Stimulated activated naive CD8-positive, alpha-beta T cell treated with anti-CD3 and anti-CD28 coated beads, Interleukin-15, amount 100 ng/mL, for 72 hours (primary cell): Measurements from ENCODE around the gene ANO3.
"Not testable (repeated sequence)": the region's sequence is repeated elsewhere in the genome, so short reads cannot be mapped to it uniquely, and the experiment has no call there.

Experiments used
- ATAC-seq: fragments of 150-1000 bp; cut with Tn5 transposase; 2 replicates; pipeline ENCODE4 v1.10.0; 2021; ENCODE audit warnings: mild to moderate bottlenecking, moderate library complexity
- DNase-seq, 2 donors: peaks; one replicate each; pipeline ENCODE4 v3.0.0; 2021 to 2022
- H3K27ac Mint-ChIP-seq, 2 donors: one replicate each; pipeline ENCODE4 v1.8.0; 2022; ENCODE audit warnings: mild to moderate bottlenecking in 2 of 2, mixed read lengths in 2 of 2, moderate library complexity in 2 of 2
- H3K27me3 Mint-ChIP-seq: one replicate; pipeline ENCODE4 v1.8.0; 2022; ENCODE audit warnings: mixed read lengths
- H3K4me1 Mint-ChIP-seq: one replicate; pipeline ENCODE4 v1.8.0; 2022; ENCODE audit warnings: mild to moderate bottlenecking, mixed read lengths
- H3K4me3 Mint-ChIP-seq, 2 donors: one replicate each; pipeline ENCODE4 v1.8.0; 2022; ENCODE audit warnings: mild to moderate bottlenecking in 2 of 2, mixed read lengths in 2 of 2, moderate library complexity in 1 of 2
- H3K9me3 Mint-ChIP-seq, 2 donors: one replicate each; pipeline ENCODE4 v1.8.0; 2022; ENCODE audit warnings: mixed read lengths in 2 of 2

ANO3 gene

GRCh38 chr11:26331911-26332571 lies at the start of gene ANO3:
ANO3 (plus strand) TSS chr11:26332130; CDS start chr11:26332276, 146 bp downstream.
- ATAC-seq (peak; percentile 42), DNase-seq (peak in 1 of 2 donors; percentile 5)
- Mint-ChIP-seq H3K27ac (peak within 1 kb of the TSS in 1 of 2 donors; percentile 48), H3K4me3 (no peak within 1 kb of the TSS), H3K27me3 (peaks cover 29% of the 10 kb centered on the region), H3K4me1 (no peaks in the 10 kb centered on the region), H3K9me3 (peaks cover 0 to 5% of the 10 kb centered on the region in 2 donors)

GRCh38 chr11:26283852-26284408 lies 48.0 kb upstream of the ANO3 start:
- no peak for ATAC-seq
- no peaks in the 10 kb centered on the region for H3K9me3 Mint-ChIP-seq
- H3K4me3 Mint-ChIP-seq = no peak overlapping the region
- H3K27ac Mint-ChIP-seq = no peak overlapping the region
- H3K27me3 Mint-ChIP-seq = peaks cover 13% of the 10 kb centered on the region
- H3K4me1 Mint-ChIP-seq = peaks cover 8% of the 10 kb centered on the region
- no peak for DNase-seq

- Mint-ChIP-seq H3K9me3 (peaks cover 0 to 5% of the 10 kb centered on the region in 2 donors), H3K4me1 (peaks cover 8% of the 10 kb centered on the region), H3K27me3 (peaks cover 13% of the 10 kb centered on the region), H3K27ac (no peak overlapping the region), H3K4me3 (no peak overlapping the region)
- ATAC-seq (no peak), DNase-seq (no peak)
These were observed 46.3 kb upstream of the ANO3 start for GRCh38 chr11:26285608-26286007.

- peaks cover 13% of the 10 kb centered on the region for H3K27me3 Mint-ChIP-seq
- DNase-seq (no peak), ATAC-seq (no peak)
- no peak overlapping the region for H3K27ac Mint-ChIP-seq
- H3K4me1 Mint-ChIP-seq = peaks cover 8% of the 10 kb centered on the region
- peaks cover 0 to 11% of the 10 kb centered on the region in 2 donors for H3K9me3 Mint-ChIP-seq
- H3K4me3 Mint-ChIP-seq = no peak overlapping the region
These were observed 45.4 kb upstream of the ANO3 start for GRCh38 chr11:26286472-26287066.

GRCh38 chr11:26287067-26287518 lies 44.8 kb upstream of the ANO3 start:
- H3K27me3 Mint-ChIP-seq = peaks cover 13% of the 10 kb centered on the region
- no peak overlapping the region for H3K27ac Mint-ChIP-seq
- peaks cover 0 to 13% of the 10 kb centered on the region in 2 donors for H3K9me3 Mint-ChIP-seq
- no peak for ATAC-seq
- DNase-seq = no peak
- no peak overlapping the region for H3K4me3 Mint-ChIP-seq
- H3K4me1 Mint-ChIP-seq = peaks cover 8% of the 10 kb centered on the region

GRCh38 chr11:26297189-26297975 lies 34.5 kb upstream of the ANO3 start:
- ATAC-seq = no peak
- H3K27me3 Mint-ChIP-seq = no peaks in the 10 kb centered on the region
- no peak overlapping the region for H3K4me3 Mint-ChIP-seq
- no peak overlapping the region for H3K27ac Mint-ChIP-seq
- DNase-seq = no peak
- peaks cover 0 to 2% of the 10 kb centered on the region in 2 donors for H3K9me3 Mint-ChIP-seq
- H3K4me1 Mint-ChIP-seq = no peaks in the 10 kb centered on the region

GRCh38 chr11:26316372-26316771 lies 15.6 kb upstream of the ANO3 start:
- not testable (repeated sequence) for H3K27me3 Mint-ChIP-seq, DNase-seq, H3K4me3 Mint-ChIP-seq, H3K4me1 Mint-ChIP-seq, ATAC-seq, H3K27ac Mint-ChIP-seq, H3K9me3 Mint-ChIP-seq

- Mint-ChIP-seq H3K9me3 (no peaks in the 10 kb centered on the region), H3K27me3 (no peaks in the 10 kb centered on the region), H3K4me3 (no peak overlapping the region), H3K4me1 (no peaks in the 10 kb centered on the region), H3K27ac (no peak overlapping the region)
- DNase-seq (no peak), ATAC-seq (no peak)
These were observed 12.0 kb upstream of the ANO3 start for GRCh38 chr11:26319906-26320305.

GRCh38 chr11:26321516-26321915 lies 10.4 kb upstream of the ANO3 start:
- Mint-ChIP-seq H3K27me3 (no peaks in the 10 kb centered on the region), H3K4me1 (no peaks in the 10 kb centered on the region), H3K27ac (no peak overlapping the region), H3K4me3 (no peak overlapping the region), H3K9me3 (no peaks in the 10 kb centered on the region)
- DNase-seq (no peak), ATAC-seq (no peak)

- H3K4me1 Mint-ChIP-seq = no peaks in the 10 kb centered on the region
- H3K27ac Mint-ChIP-seq = no peak overlapping the region
- no peak for DNase-seq
- no peaks in the 10 kb centered on the region for H3K9me3 Mint-ChIP-seq
- no peak overlapping the region for H3K4me3 Mint-ChIP-seq
- no peak for ATAC-seq
- H3K27me3 Mint-ChIP-seq = no peaks in the 10 kb centered on the region
These were observed 9.4 kb upstream of the ANO3 start for GRCh38 chr11:26322335-26323067.

- Mint-ChIP-seq H3K27ac (no peak overlapping the region), H3K4me1 (no peaks in the 10 kb centered on the region), H3K9me3 (no peaks in the 10 kb centered on the region), H3K27me3 (no peaks in the 10 kb centered on the region), H3K4me3 (no peak overlapping the region)
- DNase-seq (no peak), ATAC-seq (no peak)
These were observed 8.1 kb upstream of the ANO3 start for GRCh38 chr11:26323837-26324236.

GRCh38 chr11:26324270-26324669 lies 7.7 kb upstream of the ANO3 start:
- no peak for ATAC-seq
- no peak overlapping the region for H3K27ac Mint-ChIP-seq
- no peaks in the 10 kb centered on the region for H3K9me3 Mint-ChIP-seq
- no peaks in the 10 kb centered on the region for H3K4me1 Mint-ChIP-seq
- no peak for DNase-seq
- H3K4me3 Mint-ChIP-seq = no peak overlapping the region
- peaks cover 2% of the 10 kb centered on the region for H3K27me3 Mint-ChIP-seq

GRCh38 chr11:26326793-26327400 lies 5.0 kb upstream of the ANO3 start:
- no peak overlapping the region for H3K4me3 Mint-ChIP-seq
- H3K27me3 Mint-ChIP-seq = peaks cover 10% of the 10 kb centered on the region
- H3K27ac Mint-ChIP-seq = no peak overlapping the region
- no peaks in the 10 kb centered on the region for H3K9me3 Mint-ChIP-seq
- no peaks in the 10 kb centered on the region for H3K4me1 Mint-ChIP-seq
- ATAC-seq = no peak
- no peak for DNase-seq

- no peak overlapping the region for H3K27ac Mint-ChIP-seq
- no peak overlapping the region for H3K4me3 Mint-ChIP-seq
- peaks cover 0 to 5% of the 10 kb centered on the region in 2 donors for H3K9me3 Mint-ChIP-seq
- no peak for DNase-seq
- H3K4me1 Mint-ChIP-seq = no peaks in the 10 kb centered on the region
- ATAC-seq = no peak
- peaks cover 29% of the 10 kb centered on the region for H3K27me3 Mint-ChIP-seq
These were observed 2.7 kb upstream of the ANO3 start for GRCh38 chr11:26329206-26329605.

- Mint-ChIP-seq H3K9me3 (peaks cover 0 to 5% of the 10 kb centered on the region in 2 donors), H3K4me3 (no peak overlapping the region)
These were observed 1.7 kb upstream of the ANO3 start for GRCh38 chr11:26330262-26330661.

More at GRCh38 chr11:26330262-26330661, 1.7 kb upstream of the ANO3 start:
- H3K27me3 Mint-ChIP-seq = peaks cover 29% of the 10 kb centered on the region
- DNase-seq = no peak
- no peak for ATAC-seq
- no peaks in the 10 kb centered on the region for H3K4me1 Mint-ChIP-seq
- no peak overlapping the region for H3K27ac Mint-ChIP-seq
